Thymus (tissue), 11 donors: ENCODE results near the gene GALR2. TPM values are rescaled to one million over a fixed set of nuclear protein-coding genes. Genes with fewer than 3 reads are reported as not detected.

Source experiments
- DNase-seq, 9 donors: peaks; one replicate each; pipeline ENCODE4 v3.0.0-alpha.2; 2013; ENCODE audit warnings: low spot score in 9 of 9, low read depth in 6 of 9, missing footprints in 1 of 9
- H3K27ac ChIP-seq, 2 donors: one replicate each; pipeline ENCODE4 v1.5.1; 2013; ENCODE audit warnings: control low read depth in 1 of 2, low read depth in 1 of 2, low read length in 1 of 2, mild to moderate bottlenecking in 1 of 2, moderate library complexity in 1 of 2
- H3K27me3 ChIP-seq, 2 donors: one replicate each; pipeline ENCODE4 v1.5.1; 2013; ENCODE audit warnings: low read length in 1 of 2; ENCODE audit not compliant: control insufficient read depth in 2 of 2, insufficient read depth in 1 of 2
- H3K36me3 ChIP-seq, 2 donors: one replicate each; pipeline ENCODE4 v1.5.1; 2013; ENCODE audit warnings: low read length in 1 of 2, mild to moderate bottlenecking in 1 of 2, moderate library complexity in 1 of 2; ENCODE audit not compliant: control insufficient read depth in 2 of 2, insufficient read depth in 2 of 2
- H3K4me1 ChIP-seq, 2 donors: one replicate each; pipeline ENCODE4 v1.5.1; 2013; ENCODE audit warnings: low read length in 2 of 2; ENCODE audit not compliant: control insufficient read depth in 2 of 2, insufficient read depth in 2 of 2
- H3K4me3 ChIP-seq, 2 donors: one replicate each; pipeline ENCODE4 v1.5.1; 2013; ENCODE audit warnings: low read length in 2 of 2, control low read depth in 1 of 2, mild to moderate bottlenecking in 1 of 2
- H3K9me3 ChIP-seq, 2 donors: one replicate each; pipeline ENCODE4 v1.5.1; 2013; ENCODE audit warnings: low read length in 1 of 2, mild to moderate bottlenecking in 1 of 2; ENCODE audit not compliant: control insufficient read depth in 2 of 2, insufficient read depth in 1 of 2
- WGBS: extraction: QIAGEN DNeasy Blood & Tissue Kit; methylation state at CpG from one replicate; pipeline ENCODE4 v1.1.7; 2013; 5-methylcytosine and 5-hydroxymethylcytosine counted together
- polyA plus RNA-seq: library from polyadenylated mRNA; stranded (reverse); fragments of 200-250 nt; gene quantifications from one replicate; pipeline ENCODE4 v1.2.3, GENCODE V29; 2013
- total RNA-seq: library from RNA; stranded (reverse); fragments of 120-200 nt; gene quantifications from one replicate; pipeline ENCODE4 v1.2.4, GENCODE V29; 2013
- donor health status: healthy.

The GALR2 gene
- total and polyA plus RNA-seq, 2 donors, result 0.09 TPM

DNA sequence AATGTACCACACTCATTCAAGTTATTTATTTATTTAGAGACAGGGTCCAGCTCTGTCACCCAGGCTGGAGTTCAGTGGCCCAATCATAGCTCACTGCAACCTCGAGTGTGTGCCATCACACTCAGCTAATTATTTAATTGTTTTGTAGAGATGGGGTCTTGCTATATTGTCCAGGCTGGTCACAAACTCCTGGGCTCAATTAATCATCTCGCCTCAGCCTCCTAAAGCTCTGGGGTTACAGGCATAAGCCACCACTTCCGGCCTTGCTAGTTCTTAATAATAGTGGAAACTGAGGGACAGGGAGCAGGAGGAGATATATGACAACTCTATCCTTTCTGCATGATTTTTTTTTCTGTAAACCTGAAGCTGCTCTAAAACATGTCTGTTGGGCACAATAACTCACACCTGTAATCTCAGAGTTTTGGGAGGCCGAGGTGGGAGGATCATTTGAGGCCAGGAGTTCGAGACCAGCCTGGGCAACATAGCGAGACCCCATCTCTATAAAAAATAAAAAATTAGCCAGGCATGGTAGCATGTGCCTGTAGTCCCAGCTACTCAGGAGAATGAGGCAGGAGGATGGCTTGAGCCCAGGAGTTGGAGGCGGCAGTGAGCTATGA is 40.7 kb downstream of the GALR2 start:
- 96% methylated on average over 7 of the region's 7 CpGs for WGBS
- no peak overlapping the region for H3K4me3 ChIP-seq
- no peak for DNase-seq
- H3K9me3 ChIP-seq, result no peaks in the 10 kb centered on the region
- peaks cover 0 to under 1% of the 10 kb centered on the region in 2 donors for H3K27me3 ChIP-seq
- no peaks in the 10 kb centered on the region for H3K36me3 ChIP-seq
- no peak overlapping the region for H3K27ac ChIP-seq
- H3K4me1 ChIP-seq, result no peaks in the 10 kb centered on the region

DNA sequence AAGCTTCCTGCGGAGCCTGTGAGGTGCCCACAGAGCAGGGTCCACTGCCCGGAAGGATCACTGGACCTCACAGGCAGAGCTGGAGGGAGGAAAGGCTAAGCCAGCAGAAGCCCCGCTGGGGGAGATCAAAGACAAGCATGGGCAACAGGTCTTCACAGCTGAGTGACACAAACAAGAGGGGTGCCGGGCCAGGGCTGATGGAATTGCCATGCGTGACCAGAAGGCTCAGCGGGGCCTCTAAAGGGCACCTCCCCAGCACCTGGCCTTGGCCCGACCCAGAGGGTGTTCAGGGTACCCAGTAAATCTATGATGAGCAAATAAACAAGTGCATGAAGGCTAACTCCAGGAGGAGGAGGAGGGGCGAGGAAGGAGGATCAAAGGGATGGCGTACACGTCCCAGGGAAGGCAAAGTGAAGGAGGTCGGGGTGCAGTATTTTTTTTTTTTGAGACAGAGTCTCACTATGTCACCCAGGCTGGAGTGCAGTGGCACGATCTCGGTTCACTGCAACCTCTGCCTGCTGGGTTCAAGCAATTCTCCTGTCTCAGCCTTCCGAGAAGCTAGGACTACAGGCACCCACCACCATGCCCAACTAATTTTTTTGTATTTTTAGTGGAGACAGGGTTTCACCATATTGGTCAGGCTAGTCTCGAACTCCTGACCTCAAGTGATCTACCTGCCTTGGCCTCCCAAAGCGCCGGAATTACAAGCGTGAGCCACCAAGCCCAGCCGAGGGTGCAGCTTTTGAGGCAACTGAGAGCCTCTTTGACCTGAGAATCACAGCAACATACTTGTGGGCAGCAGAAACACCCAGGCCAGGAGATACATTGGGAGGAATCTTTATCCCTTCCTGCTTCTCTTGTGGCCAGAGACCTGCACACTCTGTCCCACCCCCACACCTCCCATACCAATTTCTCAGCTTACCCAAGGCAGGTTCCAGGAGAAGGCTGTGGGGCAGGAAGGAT is 45.1 kb downstream of the GALR2 start:
- no peak overlapping the region for H3K4me3 ChIP-seq
- WGBS, result 91% methylated on average over 19 of the region's 19 CpGs
- H3K27me3 ChIP-seq, result peaks cover 7 to 12% of the 10 kb centered on the region in 2 donors
- H3K9me3 ChIP-seq, result no peaks in the 10 kb centered on the region
- peaks cover 3 to 12% of the 10 kb centered on the region in 2 donors for H3K4me1 ChIP-seq
- no peak for DNase-seq
- no peaks in the 10 kb centered on the region for H3K36me3 ChIP-seq
- H3K27ac ChIP-seq, result no peak overlapping the region

DNA sequence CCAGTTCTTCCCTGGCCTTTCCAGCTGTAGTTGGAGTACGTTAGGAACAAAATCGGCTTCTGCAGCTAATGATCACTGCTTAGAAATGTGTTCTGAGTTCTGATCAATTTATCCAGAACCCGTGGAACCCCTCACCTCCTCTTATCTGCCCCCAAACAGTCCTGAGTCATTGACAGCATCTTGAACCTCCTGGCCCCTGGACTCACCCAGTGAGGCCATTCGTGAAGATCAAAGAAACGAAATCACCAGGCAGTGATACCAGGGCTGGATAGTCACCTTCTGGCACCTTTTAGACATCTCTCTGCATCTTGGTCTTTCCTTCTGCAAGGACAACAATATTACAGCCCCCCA is 46.1 kb downstream of the GALR2 start:
- no peak for DNase-seq
- Histone ChIP-seq H3K36me3 (no peaks in the 10 kb centered on the region), H3K27me3 (peaks cover 7 to 12% of the 10 kb centered on the region in 2 donors), H3K9me3 (no peaks in the 10 kb centered on the region), H3K4me3 (no peak overlapping the region), H3K4me1 (peaks cover 3 to 12% of the 10 kb centered on the region in 2 donors), H3K27ac (no peak overlapping the region)
- 96% methylated on average over 5 of the region's 5 CpGs for WGBS

DNA sequence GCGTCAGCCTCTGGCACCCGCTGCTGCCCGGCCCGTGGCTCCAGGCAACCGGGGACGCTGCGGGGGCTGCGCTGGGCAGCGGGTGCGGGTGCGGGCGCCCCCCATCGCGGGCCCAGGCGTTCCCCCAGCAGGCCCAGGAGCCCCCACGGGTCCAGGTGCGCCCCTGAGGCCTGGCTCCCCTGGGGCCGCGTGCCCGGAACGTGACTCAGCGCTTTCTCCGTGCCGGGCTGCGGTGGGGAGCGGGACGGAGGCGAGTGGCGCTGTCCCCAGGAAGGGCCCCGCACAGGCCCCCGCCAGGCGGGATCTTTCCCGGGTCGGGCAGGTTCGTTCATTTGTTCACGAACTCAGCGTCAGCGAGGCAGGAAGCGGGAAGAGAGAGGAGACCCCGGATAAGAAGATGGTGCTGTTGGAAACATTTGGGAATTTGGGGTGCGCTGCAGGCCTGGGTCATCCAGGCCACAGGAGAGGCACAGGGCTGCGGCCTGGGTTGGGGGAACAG is 47.4 kb downstream of the GALR2 start:
- Histone ChIP-seq H3K4me1 (peaks cover 3 to 12% of the 10 kb centered on the region in 2 donors), H3K36me3 (no peaks in the 10 kb centered on the region), H3K27ac (no peak overlapping the region), H3K4me3 (peak overlapping the region; percentile 22 to 39), H3K9me3 (no peaks in the 10 kb centered on the region), H3K27me3 (peaks cover 7 to 12% of the 10 kb centered on the region in 2 donors)
- 20% methylated on average over 42 of the region's 42 CpGs for WGBS
- DNase-seq, result no peak

DNA sequence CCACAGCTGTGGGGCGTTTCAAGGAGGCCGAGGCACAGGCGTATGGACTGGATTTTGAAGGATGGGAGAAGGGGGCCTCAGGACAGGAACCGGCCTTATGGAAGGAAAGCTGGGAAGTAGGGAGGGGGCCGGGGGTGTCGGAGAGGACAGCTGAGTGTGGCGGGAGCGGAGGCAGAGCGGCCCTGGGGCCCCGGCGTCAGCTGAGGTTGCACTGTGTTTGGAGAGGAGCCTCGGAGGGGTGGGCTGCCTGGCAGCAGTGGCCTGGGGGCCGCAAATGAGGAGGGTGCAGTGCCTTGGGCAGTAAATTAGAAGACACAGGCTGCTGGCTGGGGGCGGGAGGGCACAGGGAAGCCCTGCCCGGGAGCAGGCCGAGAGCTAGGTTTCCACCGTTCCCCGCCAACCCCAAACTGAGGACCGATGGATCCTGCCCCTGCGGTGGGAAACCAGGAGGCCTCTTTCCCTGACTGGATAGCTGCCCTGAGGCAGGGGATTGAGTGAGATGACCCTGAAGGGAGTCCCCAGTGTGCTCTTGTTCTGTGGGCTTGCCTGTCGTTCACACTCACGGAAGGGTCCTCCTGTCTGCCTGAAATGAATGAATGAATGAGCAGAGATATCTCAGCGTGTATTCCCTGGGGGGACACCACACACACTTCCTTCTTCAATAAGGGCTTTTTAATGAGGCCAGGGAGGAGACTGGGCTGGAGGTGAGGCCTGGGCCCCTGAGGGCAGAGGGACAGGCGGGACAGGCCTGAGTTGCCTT is 48.0 kb downstream of the GALR2 start:
- H3K27me3 ChIP-seq, result peaks cover 7 to 12% of the 10 kb centered on the region in 2 donors
- no peak for DNase-seq
- H3K4me1 ChIP-seq, result peaks cover 3 to 12% of the 10 kb centered on the region in 2 donors
- H3K36me3 ChIP-seq, result no peaks in the 10 kb centered on the region
- no peak overlapping the region for H3K27ac ChIP-seq
- 96% methylated on average over 24 of the region's 24 CpGs for WGBS
- no peaks in the 10 kb centered on the region for H3K9me3 ChIP-seq
- H3K4me3 ChIP-seq, result no peak overlapping the region

DNA sequence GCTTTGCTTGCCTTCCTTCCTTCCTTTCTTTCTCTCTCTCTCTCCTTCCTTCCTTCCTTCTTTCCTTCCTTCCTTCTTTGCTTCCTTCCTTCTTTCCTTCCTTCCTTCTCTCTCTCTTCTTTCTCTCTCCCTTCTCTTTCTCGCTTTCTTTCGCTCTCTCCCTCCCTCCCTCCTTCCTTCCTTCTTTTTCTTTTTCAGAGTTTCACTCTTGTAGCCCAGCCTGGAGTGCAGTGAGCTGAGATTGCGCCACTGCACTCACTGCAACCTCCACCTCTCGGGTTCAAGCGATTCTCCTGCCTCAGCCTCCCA is 48.6 kb downstream of the GALR2 start:
- Histone ChIP-seq H3K4me1 (peaks cover 3 to 12% of the 10 kb centered on the region in 2 donors), H3K27ac (no peak overlapping the region), H3K4me3 (no peak overlapping the region), H3K9me3 (no peaks in the 10 kb centered on the region), H3K36me3 (no peaks in the 10 kb centered on the region), H3K27me3 (peaks cover 7 to 12% of the 10 kb centered on the region in 2 donors)
- DNase-seq, result no peak
- WGBS, result 83% methylated on average over 5 of the region's 5 CpGs

DNA sequence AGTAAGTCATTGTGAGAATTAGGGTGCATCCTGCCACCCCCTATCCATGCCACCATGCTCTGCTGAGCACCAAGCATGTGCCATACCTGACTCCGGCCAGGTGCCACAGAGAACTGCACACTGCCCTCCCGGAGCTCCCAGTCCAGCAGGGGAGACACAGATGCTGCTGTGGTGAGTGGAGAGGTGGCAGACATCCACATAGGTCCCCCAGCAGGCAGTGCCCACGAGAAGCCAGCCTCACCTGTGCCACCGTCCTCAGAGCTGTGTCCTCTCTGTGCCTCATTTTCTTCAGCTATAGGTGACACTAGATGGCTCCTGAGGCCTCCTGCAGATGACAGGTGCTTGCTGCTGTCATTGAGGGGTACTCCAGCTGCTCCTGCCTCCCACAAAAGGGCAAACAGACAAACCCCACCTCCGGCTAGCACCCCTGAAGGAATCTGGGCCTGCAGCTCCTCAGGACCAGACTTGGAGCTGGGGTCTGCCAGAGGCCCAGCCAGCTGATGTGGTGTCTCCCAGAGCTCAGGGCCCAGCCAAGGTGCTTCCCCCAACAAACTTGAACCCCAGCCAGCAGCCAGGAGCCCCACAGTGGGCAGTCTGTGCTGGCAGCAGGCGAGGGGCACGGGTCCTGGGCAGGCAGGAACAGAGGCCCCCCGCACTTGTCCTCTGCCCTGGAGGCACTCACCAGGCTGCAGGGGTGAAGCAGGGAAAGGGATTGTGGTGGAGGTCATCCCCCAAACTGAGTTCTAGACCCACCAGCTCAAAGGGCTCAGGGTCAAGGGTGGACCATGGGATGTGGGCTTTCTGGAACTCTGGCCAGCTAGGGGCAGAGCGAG is 49.4 kb downstream of the GALR2 start:
- H3K36me3 ChIP-seq, result no peaks in the 10 kb centered on the region
- peaks cover 7 to 12% of the 10 kb centered on the region in 2 donors for H3K27me3 ChIP-seq
- no peak overlapping the region for H3K27ac ChIP-seq
- DNase-seq, result no peak
- WGBS, result 85% methylated on average over 9 of the region's 9 CpGs
- H3K4me1 ChIP-seq, result peaks cover 3 to 12% of the 10 kb centered on the region in 2 donors
- H3K4me3 ChIP-seq, result no peak overlapping the region
- no peaks in the 10 kb centered on the region for H3K9me3 ChIP-seq

DNA sequence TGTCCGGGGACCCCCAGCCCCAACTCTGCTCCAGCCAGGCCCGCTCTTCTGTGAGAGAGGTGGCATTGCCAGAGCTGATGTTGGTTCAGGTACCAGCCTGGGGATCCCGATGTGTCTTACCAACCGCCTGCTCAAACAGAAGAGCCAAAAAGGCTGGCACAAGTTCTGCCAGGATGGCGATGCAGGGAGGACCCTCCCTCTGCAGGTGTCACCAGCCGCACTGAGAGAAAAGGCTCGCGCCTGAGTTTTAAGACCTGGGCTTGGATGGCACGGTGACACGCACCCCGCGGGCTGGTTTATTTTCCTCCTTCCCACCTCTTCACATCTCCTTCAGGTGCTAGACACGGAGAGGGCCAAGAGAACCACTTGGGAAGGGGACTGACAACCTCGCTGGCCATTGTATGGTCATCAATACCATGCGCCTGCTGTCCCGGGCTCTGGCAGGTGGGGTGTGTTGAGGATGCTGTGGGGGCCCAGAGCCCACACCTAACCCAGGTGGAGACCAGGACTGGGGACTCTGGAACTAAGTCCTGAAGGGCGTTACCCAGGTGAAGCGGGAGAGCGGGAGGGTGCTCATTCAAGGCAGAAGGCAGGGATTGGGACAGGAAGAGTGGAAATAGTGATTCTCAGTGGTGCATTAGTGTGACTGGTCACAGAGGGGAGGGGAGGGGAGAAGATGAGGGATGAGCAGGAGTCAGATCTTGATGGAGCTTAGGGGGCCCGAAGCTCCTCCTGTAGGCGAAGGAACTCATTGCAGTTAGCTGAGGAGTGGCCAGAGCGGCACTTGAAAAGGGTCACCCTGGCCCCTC is 50.2 kb downstream of the GALR2 start:
- no peak for DNase-seq
- Histone ChIP-seq H3K4me3 (no peak overlapping the region), H3K27me3 (peaks cover 7 to 12% of the 10 kb centered on the region in 2 donors), H3K9me3 (no peaks in the 10 kb centered on the region), H3K27ac (no peak overlapping the region), H3K4me1 (peaks cover 3 to 12% of the 10 kb centered on the region in 2 donors), H3K36me3 (no peaks in the 10 kb centered on the region)
- 96% methylated on average over 22 of the region's 22 CpGs for WGBS
